ENCODE measurements around the gene ADARB2.

- TF ChIP-seq EZH2 (IDR thresholded peaks at IDR 0.05; ENCODE audit: insufficient read depth, poor library complexity, severe bottlenecking) (no peak), EZH2phosphoT487 (IDR thresholded peaks at IDR 0.05; ENCODE audit: insufficient read depth, low read depth) (no peak)
Measured at GRCh38 chr10:1147810-1148209, 589.5 kb downstream of the ADARB2 start.
